Measurements from ENCODE around the gene CLDN18. TPM values are rescaled to one million over a fixed set of nuclear protein-coding genes. Genes with fewer than 3 reads are reported as not detected.

Gene CLDN18
- total and polyA plus RNA-seq, 10 of the 15 experiments (the other 5 are each of a cell fraction or from before 2014, with no cell fraction given): 0.05 to 0.28 (median 0.18) TPM; not detected in 1

DNA sequence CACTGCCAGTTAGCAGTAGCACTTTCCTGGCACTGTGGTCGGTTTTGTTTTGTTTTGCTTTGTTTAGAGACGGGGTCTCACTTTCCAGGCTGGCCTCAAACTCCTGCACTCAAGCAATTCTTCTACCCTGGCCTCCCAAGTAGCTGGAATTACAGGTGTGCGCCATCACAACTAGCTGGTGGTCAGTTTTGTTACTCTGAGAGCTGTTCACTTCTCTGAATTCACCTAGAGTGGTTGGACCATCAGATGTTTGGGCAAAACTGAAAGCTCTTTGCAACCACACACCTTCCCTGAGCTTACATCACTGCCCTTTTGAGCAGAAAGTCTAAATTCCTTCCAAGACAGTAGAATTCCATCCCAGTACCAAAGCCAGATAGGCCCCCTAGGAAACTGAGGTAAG lies 22.6 kb downstream of the CLDN18 start:
- H3K36me3 ChIP-seq (ENCODE audit: control insufficient read depth in 2 of 2, insufficient read depth in 2 of 2, low read length in 1 of 2): no peaks in the 10 kb centered on the region
- no peak overlapping the region for H3K4me3 ChIP-seq
- no peaks in the 10 kb centered on the region; the same call in 2 of the 3 replicates for H3K9me3 ChIP-seq (replicated peaks; ENCODE audit: control insufficient read depth, insufficient read depth, low read length)
- TSS peak; percentile 50 for BruUV-seq (replicated peaks)
- no peak overlapping the region for H3K9ac ChIP-seq (ENCODE audit: control insufficient read depth, insufficient read depth, low read length)
- H3K27ac ChIP-seq (ENCODE audit: control insufficient read depth, insufficient read depth): peak overlapping the region; percentile 49
- POLR2A ChIA-PET: interaction anchor here (1.0 to 3.4 kb wide), 4 partner anchors 10 to 44 kb away, joined by 4 to 21 read pairs (median 11); no protein-coding TSS in a partner anchor
- 24% methylated on average over 3 of the region's 3 CpGs for WGBS (ENCODE audit: insufficient coverage, insufficient replicate concordance, low lambda C conversion rate, missing lambda C conversion rate)
- RAD21 ChIA-PET (ENCODE audit: unreplicated experiment): interaction anchor here (1.1 to 14.8 kb wide), 6 partner anchors 9 to 44 kb away, joined by 4 to 171 read pairs (median 25); no protein-coding TSS in a partner anchor
- TF ChIP-seq RUNX3 (IDR thresholded peaks at IDR 0.05; ENCODE audit: low read length) (peak; percentile 75), IKZF2 (IDR thresholded peaks at IDR 0.05) (peak in 1 of 2 experiments; percentile 22; a peak in 2 of 4 replicates), IKZF1 (conservative IDR thresholded peaks at IDR 0.05) (peak; percentile 18; the same call in 1 of the 2 replicates), MEF2B (IDR thresholded peaks at IDR 0.05; ENCODE audit: partially characterized antibody, poor library complexity, severe bottlenecking) (no peak), TCF3 (IDR thresholded peaks at IDR 0.05; ENCODE audit: borderline replicate concordance, insufficient read depth, low read depth, low read length) (0 out of 2 replicates have a peak, but pooled peaks have one; percentile 36), FOXM1 (IDR thresholded peaks at IDR 0.05; ENCODE audit: low read depth, low read length) (0 out of 2 replicates have a peak, but pooled peaks have one; percentile 23)
- TF ChIP-seq, protein P1, sequence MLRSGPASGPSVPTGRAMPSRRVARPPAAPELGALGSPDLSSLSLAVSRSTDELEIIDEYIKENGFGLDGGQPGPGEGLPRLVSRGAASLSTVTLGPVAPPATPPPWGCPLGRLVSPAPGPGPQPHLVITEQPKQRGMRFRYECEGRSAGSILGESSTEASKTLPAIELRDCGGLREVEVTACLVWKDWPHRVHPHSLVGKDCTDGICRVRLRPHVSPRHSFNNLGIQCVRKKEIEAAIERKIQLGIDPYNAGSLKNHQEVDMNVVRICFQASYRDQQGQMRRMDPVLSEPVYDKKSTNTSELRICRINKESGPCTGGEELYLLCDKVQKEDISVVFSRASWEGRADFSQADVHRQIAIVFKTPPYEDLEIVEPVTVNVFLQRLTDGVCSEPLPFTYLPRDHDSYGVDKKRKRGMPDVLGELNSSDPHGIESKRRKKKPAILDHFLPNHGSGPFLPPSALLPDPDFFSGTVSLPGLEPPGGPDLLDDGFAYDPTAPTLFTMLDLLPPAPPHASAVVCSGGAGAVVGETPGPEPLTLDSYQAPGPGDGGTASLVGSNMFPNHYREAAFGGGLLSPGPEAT (IDR thresholded peaks at IDR 0.05; ENCODE audit: low read depth): no peak
- no peaks in the 10 kb centered on the region for H4K20me1 ChIP-seq (ENCODE audit: control insufficient read depth, insufficient read depth)
- intact Hi-C loops (cut with micrococcal nuclease; ENCODE audit: unreplicated experiment): loop anchor here (10.0 kb wide), 1 partner anchor 708 kb away; no protein-coding TSS in a partner anchor
- H3K27me3 ChIP-seq (replicated peaks in 1 of 2; ENCODE audit: control insufficient read depth in 2 of 2, insufficient read depth in 2 of 2, low read length in 1 of 2): no peaks in the 10 kb centered on the region
- H3K79me2 ChIP-seq (ENCODE audit: control insufficient read depth, insufficient read depth, low read length): no peaks in the 10 kb centered on the region
- H3K4me1 ChIP-seq (ENCODE audit: control insufficient read depth, insufficient read depth, low read length): peaks cover 48% of the 10 kb centered on the region
- H3K4me2 ChIP-seq (ENCODE audit: control insufficient read depth, insufficient read depth): no peak overlapping the region
- DNase-seq (ENCODE audit: low read depth, low spot score) (peak; percentile 42), ATAC-seq (peak; percentile 60), FAIRE-seq (peak; percentile 49)
- H2AFZ ChIP-seq (ENCODE audit: control insufficient read depth, low read depth, low read length): no peak overlapping the region
- in situ Hi-C loops (cut with MboI): no loop called here
- SMC1A ChIA-PET (ENCODE audit: uncharacterized antibody, unreplicated experiment): interaction anchor here (1.0 to 9.4 kb wide), 11 partner anchors 9 to 61 kb away, joined by 4 to 114 read pairs (median 17); no protein-coding TSS in a partner anchor
- CTCF ChIA-PET: interaction anchor here (1.1 to 4.5 kb wide), 6 partner anchors 11 to 44 kb away, joined by 3 to 52 read pairs (median 13); no protein-coding TSS in a partner anchor

Measured in GM12878 (cell line).